Fibroblast of skin of abdomen (primary cell): ENCODE data around the gene SLC16A3.
A peak's percentile ranks its signal among the peaks of the same experiment; 100 is the strongest.
"Not testable (repeated sequence)": the region's sequence is repeated elsewhere in the genome, so short reads cannot be mapped to it uniquely, and the experiment has no call there.

Source experiments
- DNase-seq: peaks from one replicate; pipeline ENCODE4 v3.0.0-alpha.2; 2013

Gene SLC16A3

DNA sequence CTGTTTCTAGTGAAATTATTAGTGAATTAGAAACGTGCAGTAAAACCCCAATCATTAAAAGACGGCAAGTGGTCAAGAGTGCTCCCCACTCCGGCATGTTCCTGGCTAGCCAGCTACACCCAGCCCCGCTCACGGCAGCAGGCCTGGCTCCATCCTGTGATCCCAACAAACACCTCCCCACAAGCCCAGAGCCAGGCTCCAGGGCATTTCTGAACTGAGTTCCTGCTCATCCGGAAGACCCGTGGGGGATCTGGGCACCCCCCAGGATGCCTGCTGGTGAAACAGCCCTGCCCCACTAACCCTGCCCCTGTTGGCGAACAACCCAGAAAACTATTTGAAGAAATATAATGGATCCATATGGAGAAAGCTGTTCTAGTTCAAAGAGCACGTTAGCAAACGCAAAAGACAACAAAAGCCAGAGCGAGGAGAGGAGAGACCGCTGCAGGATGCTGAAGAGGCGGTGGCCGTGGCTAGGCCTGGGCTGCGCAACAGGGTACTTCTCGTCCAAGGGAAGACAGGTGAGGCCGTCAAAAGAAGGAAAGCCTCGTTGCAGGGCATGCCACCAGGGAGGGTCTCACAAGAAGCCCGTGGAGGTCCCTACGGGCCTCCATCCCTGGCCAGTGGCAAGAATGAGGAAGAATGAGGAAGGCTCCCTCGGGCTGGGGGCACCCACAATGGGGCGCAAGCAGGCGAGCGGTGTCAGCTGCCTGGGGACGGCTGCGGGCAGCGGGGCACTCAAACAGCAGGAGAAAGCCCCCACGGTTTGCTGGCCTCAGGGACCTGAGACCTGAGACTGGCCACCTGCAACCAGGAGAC, 19.2 kb downstream of the SLC16A3 start:
- no peak for DNase-seq

DNA sequence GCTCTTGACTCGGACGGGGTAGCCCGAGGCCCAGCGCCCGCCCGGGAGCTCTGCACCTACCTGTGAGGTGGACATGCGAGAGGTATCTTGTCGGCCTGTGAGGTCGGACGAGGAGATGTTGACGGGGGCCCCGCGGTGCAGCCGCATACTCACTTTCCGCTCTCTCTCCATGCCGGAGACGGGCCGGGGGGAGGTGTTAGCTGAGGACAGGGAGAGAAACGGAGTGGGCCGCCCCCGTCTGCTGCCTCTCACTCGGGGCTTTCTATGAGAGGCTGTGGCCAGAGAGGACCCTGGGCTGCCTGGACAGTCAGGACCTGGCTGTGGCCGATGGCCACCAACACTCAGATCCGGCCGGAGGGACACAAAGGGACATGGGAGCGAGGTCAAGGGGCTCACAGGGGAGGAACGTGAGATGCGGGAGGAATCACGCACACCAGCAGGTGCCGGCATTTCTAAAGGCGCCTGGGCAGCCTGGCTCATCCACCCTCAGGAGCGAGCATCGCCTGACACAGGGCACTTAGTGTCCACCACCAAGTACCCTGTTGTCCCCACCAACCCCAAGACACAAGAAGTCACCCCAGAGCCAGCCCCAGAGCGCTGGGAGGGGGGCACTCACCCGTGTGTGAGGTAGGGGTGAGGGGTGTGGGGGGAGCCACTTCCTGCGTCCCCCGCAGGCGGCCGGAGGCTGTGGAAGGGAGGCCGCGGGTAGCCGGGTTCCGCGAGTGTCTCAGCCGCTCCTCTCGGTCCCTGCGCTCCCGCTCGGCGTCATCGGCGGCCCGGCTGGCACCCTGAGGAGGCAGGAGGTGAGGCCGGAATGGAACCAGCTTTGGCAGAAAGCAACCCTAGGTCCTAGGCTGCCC, 20.2 kb downstream of the SLC16A3 start:
- DNase-seq = no peak

DNA sequence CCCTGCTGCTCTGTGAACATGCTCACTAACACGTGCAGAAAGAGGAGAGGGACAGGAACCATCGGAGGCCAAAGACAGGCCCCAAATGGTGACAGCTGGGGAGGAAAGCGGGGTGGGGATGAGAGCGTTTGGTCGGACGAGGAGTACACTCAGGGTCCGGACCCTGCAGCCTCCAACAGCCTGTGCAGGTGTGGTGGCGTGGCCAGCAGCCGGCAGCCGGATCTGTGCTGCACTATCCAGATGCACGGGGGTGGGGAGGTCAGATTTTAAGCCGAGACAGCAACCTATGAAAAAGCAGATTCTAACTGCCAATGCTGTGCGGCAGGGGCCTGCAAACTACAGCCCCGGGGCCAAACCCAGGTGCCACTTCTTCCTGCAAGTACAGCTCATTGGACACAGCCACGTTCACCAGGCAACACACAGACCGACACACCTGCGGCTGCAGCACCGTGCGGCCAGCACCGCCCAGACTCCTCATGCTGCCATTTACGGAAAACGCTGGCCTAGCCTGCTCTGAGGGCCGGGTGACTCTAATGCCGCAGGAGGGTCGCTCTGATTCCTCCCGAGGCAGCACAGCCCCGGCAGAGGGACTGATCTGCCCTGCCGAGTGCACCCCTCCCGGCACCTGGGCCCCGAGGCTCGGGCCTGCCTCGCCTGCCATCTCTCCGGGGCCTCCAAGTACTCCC, 21.2 kb downstream of the SLC16A3 start:
- DNase-seq = no peak

DNA sequence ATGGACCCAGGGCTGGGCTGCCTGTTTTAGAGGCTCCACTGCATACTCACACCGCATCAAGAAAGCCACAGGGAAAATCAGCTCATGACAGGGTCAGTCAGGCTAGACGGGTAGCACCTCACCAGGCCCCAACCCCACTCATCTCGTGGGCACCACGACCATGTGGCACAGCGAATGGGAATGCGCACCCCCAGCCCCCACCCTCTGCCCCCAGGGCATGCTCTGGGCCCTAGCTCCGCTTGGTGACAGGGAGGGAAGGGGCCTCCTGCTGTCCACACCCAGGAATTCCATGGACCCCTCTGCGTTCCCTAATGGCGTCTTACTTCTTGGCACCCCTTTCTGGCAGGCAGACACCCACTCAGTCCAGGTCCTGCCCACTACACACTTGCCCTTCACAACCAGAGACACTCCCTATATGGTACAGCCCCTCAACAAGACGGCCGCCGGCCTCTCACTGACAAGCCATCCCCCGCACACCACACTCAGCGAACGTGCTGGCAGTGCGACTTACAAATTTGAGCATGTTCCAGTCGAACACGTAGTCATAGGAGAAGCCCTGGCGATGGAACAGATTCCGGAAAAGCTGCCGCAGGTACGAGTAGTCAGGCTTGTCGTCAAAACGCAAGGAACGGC, 22.1 kb downstream of the SLC16A3 start:
- no peak for DNase-seq

DNA sequence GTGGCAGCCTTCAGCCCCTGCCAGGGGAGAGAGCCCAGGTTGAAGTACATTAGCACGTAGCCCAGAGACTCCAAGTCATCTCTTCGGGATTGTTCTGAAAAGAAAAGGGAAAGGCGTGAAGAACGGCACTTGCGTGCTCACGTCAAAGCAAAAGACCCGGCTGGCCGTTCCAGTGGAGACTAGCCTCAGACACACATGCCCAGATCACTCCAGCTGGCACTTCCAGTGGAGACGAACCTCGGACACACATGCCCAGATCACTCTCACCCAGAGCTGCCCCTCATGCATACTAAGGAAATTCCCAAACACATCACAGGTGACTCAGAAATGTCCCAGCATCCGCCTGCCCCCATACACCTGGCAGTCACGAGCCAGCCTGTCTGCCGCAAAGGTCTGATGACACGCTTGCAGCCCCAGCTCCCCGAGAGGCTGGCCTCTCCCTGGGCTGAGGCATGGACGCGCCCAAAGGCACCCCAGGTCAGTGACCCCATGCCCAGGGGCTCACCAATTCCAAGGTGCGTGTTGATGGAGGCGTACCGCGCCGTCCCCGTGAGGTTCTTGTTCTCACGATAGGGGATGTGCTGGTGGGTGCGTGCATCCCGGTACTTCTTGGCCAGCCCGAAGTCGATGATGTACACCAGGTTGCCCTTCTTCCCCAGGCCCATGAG, 23.8 kb downstream of the SLC16A3 start:
- no peak for DNase-seq

DNA sequence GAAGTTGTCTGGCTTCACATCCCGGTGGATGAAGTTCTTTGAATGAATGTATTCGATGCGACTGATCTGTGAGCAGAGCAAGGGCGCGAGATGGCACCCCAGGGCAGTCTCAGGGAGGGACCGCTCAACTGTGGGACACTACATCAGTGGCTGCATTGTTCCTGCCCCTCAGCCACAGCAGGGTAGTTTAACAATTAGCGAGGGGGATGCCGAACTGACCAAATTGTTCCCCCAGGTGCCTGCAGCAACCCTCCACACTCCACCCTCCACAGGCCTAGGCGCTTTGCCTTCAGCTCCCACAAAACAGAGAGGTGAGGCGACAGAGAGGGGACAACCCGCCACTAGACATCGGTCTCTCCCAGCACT, 24.3 kb downstream of the SLC16A3 start:
- DNase-seq = no peak

DNA sequence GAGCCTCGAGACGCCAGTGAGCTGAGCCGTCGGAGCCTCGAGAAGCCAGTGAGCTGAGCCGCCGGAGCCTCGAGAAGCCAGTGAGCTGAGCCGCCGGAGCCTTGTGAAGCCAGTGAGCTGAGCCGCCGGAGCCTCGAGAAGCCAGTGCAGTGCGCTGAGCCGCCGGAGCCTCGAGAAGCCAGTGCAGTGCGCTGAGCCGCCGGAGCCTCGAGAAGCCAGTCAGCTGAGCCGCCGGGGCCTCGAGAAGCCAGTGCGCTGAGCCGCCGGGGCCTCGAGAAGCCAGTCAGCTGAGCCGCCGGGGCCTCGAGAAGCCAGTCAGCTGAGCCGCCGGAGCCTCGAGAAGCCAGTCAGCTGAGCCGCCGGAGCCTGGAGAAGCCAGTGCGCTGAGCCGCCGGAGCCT, 25.3 kb downstream of the SLC16A3 start:
- DNase-seq = not testable (repeated sequence)

DNA sequence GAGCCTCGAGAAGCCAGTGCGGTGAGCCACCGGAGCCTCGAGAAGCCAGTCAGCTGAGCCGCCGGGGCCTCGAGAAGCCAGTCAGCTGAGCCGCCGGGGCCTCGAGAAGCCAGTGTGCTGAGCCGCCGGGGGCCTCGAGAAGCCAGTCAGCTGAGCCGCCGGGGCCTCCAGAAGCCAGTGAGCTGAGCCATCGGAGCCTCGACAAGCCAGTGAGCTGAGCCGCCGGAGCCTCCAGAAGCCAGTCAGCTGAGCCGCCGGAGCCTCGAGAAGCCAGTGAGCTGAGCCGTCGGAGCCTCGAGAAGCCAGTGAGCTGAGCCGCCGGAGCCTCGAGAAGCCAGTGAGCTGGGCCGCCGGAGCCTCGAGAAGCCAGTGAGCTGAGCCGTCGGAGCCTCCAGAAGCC, 25.9 kb downstream of the SLC16A3 start:
- DNase-seq = not testable (repeated sequence)

DNA sequence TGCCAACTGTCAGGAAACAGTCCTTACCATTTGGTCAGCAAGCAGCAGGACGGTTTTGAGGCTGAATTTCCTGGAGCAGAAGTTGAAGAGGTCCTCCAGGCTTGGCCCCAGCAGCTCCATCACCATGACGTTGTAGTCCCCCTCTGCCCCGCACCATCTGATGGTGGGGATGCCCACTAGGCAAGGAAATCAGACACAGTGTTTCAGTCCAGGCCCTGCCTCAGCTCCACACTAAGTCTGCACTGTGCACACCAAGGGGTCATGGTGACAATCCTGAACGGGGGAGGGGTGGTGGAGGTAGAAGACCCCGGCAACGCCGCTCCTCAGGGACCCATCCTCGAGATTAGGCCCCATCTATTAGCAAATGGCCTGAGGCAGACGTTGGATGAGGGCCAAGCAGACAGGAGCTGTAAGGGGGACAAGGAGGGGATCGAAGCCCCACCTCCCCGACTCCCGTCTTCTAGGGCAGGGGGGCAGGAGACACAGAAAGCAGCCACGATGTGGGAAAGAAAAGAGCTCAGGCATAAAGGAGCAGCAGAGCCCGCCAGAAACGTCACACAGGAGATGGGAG, 26.6 kb downstream of the SLC16A3 start:
- no peak for DNase-seq

DNA sequence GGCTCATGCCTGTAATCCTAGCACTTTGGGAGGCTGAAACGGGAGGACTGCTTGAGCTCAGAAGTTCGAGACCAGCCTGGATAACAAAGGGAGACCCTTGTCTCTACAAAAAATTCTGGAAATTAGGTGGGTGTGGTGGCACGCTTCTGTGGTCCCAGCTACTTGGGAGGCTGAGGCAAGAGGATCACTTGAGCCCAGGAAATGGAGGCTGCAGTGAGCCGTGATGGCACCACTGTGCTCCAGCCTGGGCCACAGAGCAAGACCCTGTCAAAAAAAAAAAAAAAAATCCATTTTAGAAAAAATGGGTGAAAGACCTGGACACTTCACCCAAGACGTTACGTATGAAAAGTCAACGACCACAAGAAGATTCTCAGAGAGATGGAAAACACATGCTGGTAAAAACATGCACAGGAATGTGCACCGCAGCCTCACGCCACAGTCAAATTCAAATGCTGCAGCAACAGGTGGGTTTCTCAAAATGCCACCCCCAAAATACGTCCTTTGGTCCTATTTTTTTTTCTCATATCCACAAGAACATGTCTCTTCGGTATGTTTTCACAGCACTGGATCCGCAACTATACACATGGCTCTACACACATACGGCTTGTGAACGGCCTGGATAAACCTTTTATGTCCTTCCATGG, 27.5 kb downstream of the SLC16A3 start:
- no peak for DNase-seq

DNA sequence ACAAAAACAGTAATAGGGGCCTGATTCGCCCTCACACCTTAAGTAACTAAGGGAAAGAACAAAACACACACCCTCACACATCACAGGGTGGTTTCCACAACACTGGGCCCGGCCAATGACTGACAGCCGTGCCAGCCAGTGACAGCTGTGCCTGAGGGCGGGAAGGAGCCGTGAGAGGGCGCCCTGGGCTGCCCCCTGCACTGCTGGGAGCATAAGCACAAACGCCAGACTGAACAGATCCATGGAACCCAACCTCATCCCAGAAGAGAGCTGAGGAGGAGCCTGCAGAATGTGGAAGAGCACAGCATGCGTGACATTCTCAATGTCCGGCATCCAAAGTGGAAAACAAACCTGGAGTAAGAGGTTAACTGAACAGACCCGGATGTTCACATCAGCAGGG, 28.6 kb downstream of the SLC16A3 start:
- no peak for DNase-seq

DNA sequence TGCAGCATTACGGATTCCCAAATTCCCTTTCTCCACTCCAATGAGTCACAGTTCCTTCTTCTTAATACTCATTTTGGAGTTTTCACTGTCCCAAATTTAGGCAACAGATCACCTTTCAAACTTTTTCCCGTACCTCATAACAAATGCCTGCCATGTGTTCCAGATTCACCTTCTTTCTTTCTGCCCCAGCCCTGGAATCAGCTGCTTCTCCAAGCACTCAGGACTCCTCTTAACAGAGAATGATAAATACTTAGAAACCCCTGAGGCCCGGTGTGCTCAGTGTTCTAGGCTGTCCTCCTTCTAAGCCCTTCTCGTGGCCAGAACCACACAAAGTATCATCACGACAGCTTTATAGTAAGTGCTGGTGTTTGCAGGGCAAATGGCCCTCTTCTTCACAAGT, 29.7 kb downstream of the SLC16A3 start:
- DNase-seq = no peak

DNA sequence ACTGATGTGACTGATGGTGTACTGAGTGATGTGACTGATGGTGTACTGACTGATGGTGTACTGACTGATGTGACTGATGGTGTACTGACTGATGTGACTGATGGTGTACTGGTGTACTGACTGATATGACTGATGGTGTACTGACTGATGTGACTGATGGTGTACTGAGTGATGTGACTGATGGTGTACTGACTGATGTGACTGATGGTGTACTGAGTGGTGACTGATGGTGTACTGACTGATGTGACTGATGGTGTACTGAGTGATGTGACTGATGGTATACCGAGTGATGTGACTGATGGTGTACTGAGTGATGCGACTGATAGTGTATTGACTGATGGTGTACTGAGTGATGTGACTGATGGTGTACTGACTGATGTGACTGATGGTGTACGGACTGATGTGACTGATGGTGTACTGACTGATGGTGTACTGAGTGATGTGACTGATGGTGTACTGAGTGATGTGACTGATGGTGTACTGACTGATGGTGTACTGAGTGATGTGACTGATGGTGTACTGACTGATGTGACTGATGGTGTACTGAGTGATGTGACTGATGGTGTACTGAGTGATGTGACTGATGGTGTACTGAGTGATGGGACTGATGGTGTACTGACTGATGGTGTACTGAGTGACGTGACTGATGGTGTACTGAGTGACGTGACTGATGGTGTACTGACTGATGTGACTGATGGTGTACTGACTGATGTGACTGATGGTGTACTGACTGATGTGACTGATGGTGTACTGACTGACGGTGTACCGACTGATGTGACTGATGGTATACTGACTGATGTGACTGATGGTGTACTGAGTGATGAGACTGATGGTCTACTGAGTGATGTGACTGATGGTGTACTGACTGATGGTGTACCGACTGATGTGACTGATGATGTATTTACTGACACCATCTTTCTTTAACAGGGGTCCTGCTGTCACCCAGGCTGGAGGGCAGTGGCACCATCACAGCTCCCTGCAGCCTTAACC, 31.4 kb downstream of the SLC16A3 start:
- DNase-seq = not testable (repeated sequence)

DNA sequence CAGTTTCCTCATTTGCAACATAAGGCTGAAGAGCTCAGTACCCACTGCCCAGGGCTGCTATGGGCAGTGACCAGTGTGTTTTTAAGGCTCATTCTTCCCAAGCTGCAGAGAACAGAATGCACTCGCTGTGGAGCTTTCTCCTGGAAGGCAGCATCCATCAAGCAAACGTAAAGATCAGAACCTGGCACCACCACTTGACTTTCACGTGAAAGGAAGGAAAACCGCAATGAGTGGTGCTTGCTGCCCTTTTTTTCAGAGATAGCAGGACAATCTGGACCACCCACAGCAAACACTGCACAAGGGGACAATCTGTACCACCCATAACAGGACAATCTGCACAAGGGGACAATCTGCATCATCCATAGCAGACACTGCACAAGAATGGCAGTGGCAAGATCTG, 33.5 kb downstream of the SLC16A3 start:
- no peak for DNase-seq

DNA sequence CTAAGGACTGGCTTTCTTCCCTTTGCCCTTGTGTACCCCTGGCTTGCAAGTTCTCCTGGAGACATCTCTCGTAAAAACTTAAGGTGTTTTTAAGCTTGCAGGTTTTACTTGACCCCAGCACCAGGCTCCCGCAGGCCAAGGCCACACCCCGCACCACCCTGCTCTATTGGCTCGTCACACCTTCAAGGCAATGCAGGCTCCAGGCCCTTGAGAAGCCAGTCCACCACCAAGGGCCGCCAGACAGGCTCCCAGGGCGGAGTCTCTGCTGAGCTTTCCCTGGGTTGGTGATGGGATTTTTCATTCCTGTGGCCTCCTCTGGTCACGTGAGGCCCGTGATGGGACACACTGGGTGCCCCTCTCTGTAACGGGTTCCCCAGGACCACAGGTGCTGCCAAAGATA, 34.8 kb downstream of the SLC16A3 start:
- no peak for DNase-seq

DNA sequence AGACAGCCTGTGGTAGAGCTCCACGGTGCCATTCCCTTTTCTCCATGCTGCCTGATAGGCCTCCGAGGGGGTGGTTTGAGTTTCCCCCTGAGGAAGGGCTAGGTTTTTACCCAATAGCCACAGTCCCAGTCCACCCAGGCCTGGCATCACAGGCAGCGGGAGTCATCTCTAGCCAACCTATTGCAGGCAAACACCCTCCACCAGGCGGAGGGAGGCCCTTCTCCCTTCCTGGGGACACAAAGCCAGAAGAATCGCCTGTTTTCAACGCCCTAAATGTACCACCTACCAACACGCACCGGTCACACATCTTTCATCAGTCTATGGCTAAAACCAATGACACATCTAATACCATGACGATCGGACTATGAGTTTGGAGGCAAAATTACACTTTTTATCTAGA, 37.3 kb downstream of the SLC16A3 start:
- DNase-seq = no peak

DNA sequence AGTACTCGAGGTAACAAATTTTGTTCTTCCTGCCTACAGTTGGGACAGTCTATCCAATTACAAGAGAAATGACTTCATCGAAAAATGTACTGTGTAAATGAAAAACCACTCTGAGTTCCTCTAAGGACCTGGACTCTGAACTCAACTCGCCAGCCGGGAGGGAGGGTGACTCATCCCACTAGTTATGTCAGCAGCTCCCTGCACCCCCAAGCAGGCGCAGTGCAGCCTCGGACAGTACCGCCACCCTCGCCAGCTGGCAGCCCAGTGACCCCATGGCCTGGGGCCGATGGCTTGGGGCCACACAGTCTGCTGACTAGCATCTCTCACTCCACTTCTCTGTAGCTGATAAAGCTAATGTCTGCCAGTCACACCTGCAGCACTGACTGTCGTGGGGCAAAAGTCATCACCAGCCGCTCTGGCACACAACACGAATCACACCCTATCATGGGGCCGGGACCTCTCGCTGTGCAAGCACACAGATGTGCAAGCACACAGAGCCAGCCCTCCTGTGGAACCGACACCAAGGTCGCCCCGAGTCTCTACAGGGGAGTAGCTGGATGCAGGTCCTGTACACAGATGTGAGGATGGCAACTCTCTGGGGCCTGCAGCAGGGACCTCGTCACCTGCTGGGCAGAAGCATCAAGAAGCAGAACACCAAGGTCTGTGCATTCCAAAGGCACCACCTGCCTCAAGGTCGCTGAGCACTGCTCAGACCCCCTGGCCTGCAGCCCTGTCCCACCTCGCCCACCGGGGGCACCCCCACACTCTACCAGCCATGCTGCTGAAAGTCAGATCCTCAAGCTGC, 38.9 kb downstream of the SLC16A3 start:
- DNase-seq = peak; percentile 90

DNA sequence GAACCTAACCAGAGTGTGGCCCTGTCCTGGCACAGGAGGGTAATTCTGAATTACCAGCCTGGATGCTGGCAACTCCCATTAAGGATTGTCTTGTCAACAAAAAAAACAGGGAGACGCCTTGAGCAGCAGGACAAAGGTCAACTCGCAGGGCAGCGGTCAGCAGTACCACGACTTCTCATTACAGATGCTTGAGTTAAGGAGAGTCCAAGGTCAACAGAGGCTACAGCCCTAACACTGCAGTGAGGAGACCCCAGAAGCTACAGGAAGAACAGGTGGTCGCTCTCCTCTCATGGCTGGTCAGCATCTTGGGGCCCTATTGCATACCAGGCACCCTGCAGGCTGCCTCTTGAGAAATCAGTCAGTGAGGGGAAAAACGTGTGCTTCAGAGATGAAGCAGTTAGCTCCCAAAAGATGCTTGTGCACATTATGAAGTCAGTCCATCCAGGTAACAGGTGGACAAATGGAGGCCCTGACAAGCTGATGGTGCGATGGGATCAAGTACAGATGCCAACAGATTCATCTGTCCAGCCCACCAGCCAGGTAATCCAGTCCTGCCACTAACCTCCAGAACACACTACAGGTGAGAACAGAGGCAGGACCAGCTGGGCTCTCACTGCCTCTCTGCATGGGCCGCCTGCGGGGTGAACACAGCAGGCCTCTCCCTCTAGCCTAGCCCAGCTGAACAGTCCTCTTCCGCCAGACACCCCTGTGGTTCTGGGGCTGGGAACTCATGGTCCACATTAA, 40.5 kb downstream of the SLC16A3 start:
- no peak for DNase-seq
